T-cell (primary cell): ENCODE results near the gene EVC. TPM values are rescaled to one million over a fixed set of nuclear protein-coding genes. Genes with fewer than 3 reads are reported as not detected.

Source experiments
- ATAC-seq, 4 experiments: fragments of 200-7000 bp in 3 of 4; fragments of 150-1000 bp in 1 of 4; cut with Tn5 transposase; replicated peaks in 1 of 4; 1 replicate in 3 of 4; 2 replicates in 1 of 4; pipeline ENCODE4 v1.10.0; 2021; ENCODE audit warnings: moderate library complexity in 3 of 4, mild to moderate bottlenecking in 2 of 4, moderate number of reproducible peaks in 1 of 4
- CTCF ChIA-PET, 2 donors: fragments of 300-600 bp; sonication (Branson Sonifier 250); formaldehyde crosslinking; loops; one replicate each; lab custom pipeline; 2022; ENCODE audit warnings: antibody characterized with exemption in 2 of 2; lab: Charles Lee
- POLR2A ChIA-PET, 2 donors: fragments of 300-600 bp; sonication (Branson Sonifier 250); formaldehyde crosslinking; loops; one replicate each; lab custom pipeline; 2022; ENCODE audit warnings: antibody characterized with exemption in 2 of 2; lab: Charles Lee
- DNase-seq, 35 experiments: peaks; one replicate each; pipeline versions ENCODE4 v3.0.0 to v3.0.0-alpha.2; 2013 to 2023
- H3K27ac ChIP-seq: one replicate; pipeline ENCODE4 v1.5.1; 2013; ENCODE audit warnings: low read length
- H3K27me3 ChIP-seq, 2 experiments: replicated peaks in 1 of 2; 1 replicate in 1 of 2; 2 replicates in 1 of 2; pipeline versions ENCODE4 v1.6.1 to v1.7.0; 2013; ENCODE audit warnings: low read length in 1 of 2, mixed read lengths in 1 of 2; ENCODE audit not compliant: control insufficient read depth in 2 of 2, insufficient read depth in 2 of 2; ENCODE audit errors: extremely low read depth in 1 of 2
- H3K36me3 ChIP-seq, 2 donors: 1 replicate in 1 of 2; 2 replicates in 1 of 2; pipeline versions ENCODE4 v1.6.1 to v1.7.0; 2013; ENCODE audit warnings: low read length in 1 of 2; ENCODE audit not compliant: control insufficient read depth in 2 of 2, insufficient read depth in 1 of 2; ENCODE audit errors: extremely low read depth in 1 of 2
- H3K4me1 ChIP-seq, 2 experiments: 1 replicate in 1 of 2; 2 replicates in 1 of 2; pipeline versions ENCODE4 v1.6.1 to v1.7.0; 2013; ENCODE audit warnings: low read length in 2 of 2, mixed read lengths in 1 of 2; ENCODE audit not compliant: insufficient read depth in 2 of 2, control insufficient read depth in 1 of 2; ENCODE audit errors: extremely low read depth in 1 of 2
- H3K4me3 ChIP-seq, 2 donors: 1 replicate in 1 of 2; 2 replicates in 1 of 2; pipeline versions ENCODE4 v1.5.1 to v1.7.0; 2013; ENCODE audit warnings: mild to moderate bottlenecking in 2 of 2, low read length in 1 of 2, moderate library complexity in 1 of 2; ENCODE audit not compliant: control insufficient read depth in 1 of 2; ENCODE audit errors: extremely low read depth in 1 of 2
- H3K9me3 ChIP-seq: 2 replicates; pipeline ENCODE4 v1.7.0; 2013
- H3K27ac Mint-ChIP-seq, 2 donors: one replicate each; pipeline ENCODE4 v1.8.0; 2020 to 2021; ENCODE audit warnings: mild to moderate bottlenecking in 2 of 2, mixed read lengths in 2 of 2
- H3K27me3 Mint-ChIP-seq, 2 donors: one replicate each; pipeline ENCODE4 v1.8.0; 2021 to 2022; ENCODE audit warnings: mixed read lengths in 2 of 2
- H3K36me3 Mint-ChIP-seq: one replicate; pipeline ENCODE4 v1.8.0; 2021; ENCODE audit warnings: mixed read lengths
- H3K4me1 Mint-ChIP-seq, 3 donors: one replicate each; pipeline ENCODE4 v1.8.0; 2020 to 2022; ENCODE audit warnings: mixed read lengths in 3 of 3, mild to moderate bottlenecking in 1 of 3
- H3K4me3 Mint-ChIP-seq, 3 donors: one replicate each; pipeline ENCODE4 v1.8.0; 2020 to 2022; ENCODE audit warnings: mild to moderate bottlenecking in 3 of 3, mixed read lengths in 3 of 3, moderate library complexity in 3 of 3
- H3K9me3 Mint-ChIP-seq, 3 donors: one replicate each; pipeline ENCODE4 v1.8.0; 2020 to 2022; ENCODE audit warnings: mixed read lengths in 3 of 3
- WGBS: methylation state at CpG from one replicate; pipeline ENCODE4 v1.1.5; 2013; ENCODE audit warnings: missing lambda C conversion rate; ENCODE audit not compliant: insufficient coverage; 5-methylcytosine and 5-hydroxymethylcytosine counted together
- total RNA-seq, 35 experiments: library from RNA in 6 of 35; stranded (reverse) in 6 of 35; fragments of 120-200 nt in 1 of 35; gene quantifications; one replicate each; pipeline versions ENCODE4 v1.2.1 to v1.2.4 and lab custom pipeline; 2013 to 2026

Gene EVC
- total RNA-seq, 5 donors from 2014 or later (not counting 1 experiment from before 2014, with no cell fraction given), result 0.40 to 3.6 (median 1.6) TPM

DNA sequence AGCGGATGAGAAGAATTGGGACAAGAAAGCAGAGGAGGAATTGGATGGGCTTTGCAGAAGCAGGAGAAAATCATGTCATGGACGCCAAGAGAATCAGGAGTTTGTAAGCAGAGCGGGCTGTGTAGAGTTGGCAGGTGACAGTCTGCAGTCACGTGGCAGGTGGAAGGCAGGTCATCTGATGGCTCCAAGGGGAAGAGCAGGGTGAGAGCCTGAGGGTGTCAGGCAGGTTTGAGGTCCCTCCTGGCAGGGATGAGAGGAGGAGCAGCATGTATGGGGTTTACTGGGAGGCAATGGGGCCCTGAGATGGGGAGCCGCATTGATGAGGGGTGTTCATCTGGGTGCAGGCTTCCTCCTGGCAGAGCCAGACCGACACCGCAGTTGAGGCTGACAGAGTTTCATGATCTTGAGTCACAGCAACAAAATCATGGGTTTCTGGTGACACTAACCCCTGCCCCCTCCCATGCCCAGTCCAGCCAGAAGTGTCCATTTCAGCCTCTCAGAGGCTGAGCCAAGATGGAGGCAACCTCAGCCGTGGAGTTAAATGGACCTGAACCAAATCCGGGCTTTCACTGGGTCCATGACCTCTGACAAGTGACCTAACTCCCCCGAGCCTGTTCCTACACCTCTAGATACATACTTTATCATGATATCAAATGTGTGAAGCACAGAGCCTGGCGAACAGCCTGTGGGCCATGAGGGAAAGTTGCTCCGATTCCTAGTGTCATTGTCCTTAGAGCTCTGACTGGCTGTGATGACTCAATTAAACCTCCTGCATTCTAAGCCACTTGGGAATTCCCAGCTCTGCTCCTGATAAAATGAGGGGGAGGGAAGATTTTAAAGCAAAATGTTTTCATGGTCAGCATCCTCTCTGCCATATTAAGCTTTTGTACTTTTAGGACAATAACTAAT, 36.1 kb downstream of the EVC start:
- no peak overlapping the region for H3K4me3 Mint-ChIP-seq
- ChIA-PET POLR2A (no interaction called here), CTCF (no interaction called here)
- no peak overlapping the region for H3K4me3 ChIP-seq
- no peaks in the 10 kb centered on the region for H3K4me1 ChIP-seq
- H3K27ac Mint-ChIP-seq, result no peak overlapping the region
- H3K27me3 Mint-ChIP-seq, result no peaks in the 10 kb centered on the region
- no peak overlapping the region for H3K27ac ChIP-seq
- H3K4me1 Mint-ChIP-seq, result no peaks in the 10 kb centered on the region
- H3K36me3 Mint-ChIP-seq, result no peaks in the 10 kb centered on the region
- H3K9me3 ChIP-seq, result no peaks in the 10 kb centered on the region
- peaks cover 0 to 5% of the 10 kb centered on the region in 2 experiments for H3K27me3 ChIP-seq
- DNase-seq (no peak), ATAC-seq (no peak)
- no peaks in the 10 kb centered on the region for H3K9me3 Mint-ChIP-seq
- WGBS, result 83% methylated on average over 8 of the region's 12 CpGs
- H3K36me3 ChIP-seq, result no peaks in the 10 kb centered on the region

DNA sequence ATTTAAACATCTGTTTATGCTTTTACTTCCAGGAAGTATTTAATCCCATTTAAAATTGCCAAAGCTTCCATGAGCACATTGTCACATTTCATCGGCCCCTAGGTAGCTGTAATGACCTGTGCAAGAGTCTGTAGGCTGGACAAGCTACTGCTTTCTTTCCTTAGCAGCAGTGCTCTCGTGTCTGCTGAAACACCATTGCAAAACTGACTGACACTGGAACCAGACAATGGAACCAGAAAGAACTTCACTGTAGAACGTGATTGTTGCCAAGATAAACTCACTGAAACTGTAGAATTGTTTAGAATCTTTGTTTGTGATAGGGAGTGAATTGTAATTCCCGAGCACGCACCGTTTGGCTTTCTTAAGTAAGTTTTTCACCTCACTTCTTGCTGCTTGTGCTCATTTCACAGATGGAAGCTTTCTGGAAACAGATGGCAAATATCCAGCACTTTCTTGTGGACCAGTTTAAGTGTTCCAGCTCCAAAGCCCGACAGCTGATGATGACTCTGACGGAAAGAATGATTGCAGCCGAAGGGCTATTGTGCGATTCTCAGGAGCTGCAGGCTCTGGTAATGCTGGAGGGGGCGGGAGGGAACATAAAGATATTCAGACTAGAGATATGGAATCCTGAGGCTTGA, 36.9 kb downstream of the EVC start:
- DNase-seq (no peak), ATAC-seq (no peak)
- ChIA-PET CTCF (no interaction called here), POLR2A (interaction anchor here in 1 of 2 donors (0.5 kb wide), 1 partner anchor 33 kb away, joined by 10 read pairs; no protein-coding TSS in a partner anchor)
- no peak overlapping the region for H3K27ac Mint-ChIP-seq
- no peaks in the 10 kb centered on the region for H3K9me3 Mint-ChIP-seq
- no peaks in the 10 kb centered on the region for H3K4me1 ChIP-seq
- WGBS, result 70% methylated on average over 4 of the region's 11 CpGs
- H3K4me3 ChIP-seq, result no peak overlapping the region
- no peak overlapping the region for H3K27ac ChIP-seq
- no peaks in the 10 kb centered on the region for H3K36me3 Mint-ChIP-seq
- H3K36me3 ChIP-seq, result no peaks in the 10 kb centered on the region
- H3K27me3 ChIP-seq, result peaks cover 0 to 5% of the 10 kb centered on the region in 2 experiments
- no peaks in the 10 kb centered on the region for H3K4me1 Mint-ChIP-seq
- H3K9me3 ChIP-seq, result no peaks in the 10 kb centered on the region
- no peaks in the 10 kb centered on the region for H3K27me3 Mint-ChIP-seq
- no peak overlapping the region for H3K4me3 Mint-ChIP-seq

DNA sequence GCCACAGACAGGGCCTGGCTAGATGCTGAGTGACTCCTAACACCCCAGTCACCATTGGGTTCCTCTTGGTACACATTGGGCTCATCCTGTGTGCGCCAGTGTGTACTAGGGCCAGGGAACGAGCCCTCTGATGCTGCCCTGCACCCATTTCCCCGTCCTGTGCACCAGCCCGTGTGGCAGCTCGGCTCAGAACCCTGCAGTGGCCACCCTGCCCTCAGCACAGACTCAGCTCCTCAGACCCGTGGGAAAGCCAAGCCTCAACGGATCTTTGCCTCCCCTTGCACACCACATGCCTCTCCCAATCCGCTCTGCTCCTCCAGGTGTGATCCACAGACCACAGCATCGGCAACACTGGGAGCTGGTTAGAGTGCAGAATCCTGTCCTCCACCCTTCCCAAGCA, 38.6 kb downstream of the EVC start:
- H3K9me3 Mint-ChIP-seq, result no peaks in the 10 kb centered on the region
- DNase-seq (no peak), ATAC-seq (no peak)
- no peak overlapping the region for H3K4me3 ChIP-seq
- H3K27ac Mint-ChIP-seq, result no peak overlapping the region
- no peaks in the 10 kb centered on the region for H3K4me1 ChIP-seq
- CTCF ChIA-PET, result no interaction called here
- H3K27me3 Mint-ChIP-seq, result no peaks in the 10 kb centered on the region
- WGBS, result 78% methylated on average over 8 of the region's 9 CpGs
- H3K36me3 Mint-ChIP-seq, result no peaks in the 10 kb centered on the region
- peaks cover 0 to 5% of the 10 kb centered on the region in 2 experiments for H3K27me3 ChIP-seq
- H3K4me1 Mint-ChIP-seq, result no peaks in the 10 kb centered on the region
- no peaks in the 10 kb centered on the region for H3K36me3 ChIP-seq
- H3K4me3 Mint-ChIP-seq, result no peak overlapping the region
- H3K27ac ChIP-seq, result no peak overlapping the region
- H3K9me3 ChIP-seq, result no peaks in the 10 kb centered on the region
- POLR2A ChIA-PET, result no interaction called here

DNA sequence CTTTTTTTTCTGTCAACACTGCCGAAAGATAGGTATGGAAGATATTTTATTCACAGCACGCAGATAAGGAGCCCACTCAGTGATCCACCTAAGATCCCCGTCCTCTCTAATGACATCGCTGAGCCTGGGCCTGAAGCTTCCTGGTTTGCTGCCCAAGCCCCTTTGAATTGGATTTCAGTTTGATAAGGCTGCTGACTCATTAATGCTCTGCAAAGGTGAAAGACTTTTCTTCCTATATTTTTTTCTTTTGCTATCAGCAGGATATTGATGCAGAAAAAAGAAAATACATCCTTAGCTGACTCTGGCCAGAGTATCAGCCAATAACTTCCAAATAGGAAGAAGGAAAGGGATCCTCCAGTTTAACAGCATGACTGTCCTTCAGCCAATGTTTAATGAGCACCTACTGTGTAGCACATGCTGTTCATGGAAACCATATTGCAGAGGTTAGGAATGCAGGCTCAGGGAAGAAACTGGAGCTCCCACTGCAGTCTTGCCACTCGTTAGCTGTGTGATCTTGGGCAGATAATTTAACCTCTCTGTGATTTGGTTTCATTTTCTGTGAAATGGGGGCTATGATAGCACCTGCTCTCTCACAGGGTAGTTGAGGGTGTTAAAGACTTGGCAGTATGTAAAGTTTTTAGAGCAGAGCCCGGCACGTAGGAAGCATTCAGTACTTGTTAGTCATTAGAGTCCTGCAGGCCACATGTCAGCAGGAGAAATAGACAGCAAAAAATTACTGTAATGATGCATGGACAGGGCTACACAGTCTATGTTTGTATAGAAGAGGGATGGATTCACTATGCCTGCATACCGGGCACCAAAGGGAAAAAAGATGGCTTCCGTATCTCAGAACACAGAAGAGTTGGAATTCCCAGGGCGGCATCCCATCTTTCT, 39.3 kb downstream of the EVC start:
- DNase-seq (no peak), ATAC-seq (no peak)
- peaks cover 0 to 5% of the 10 kb centered on the region in 2 experiments for H3K27me3 ChIP-seq
- no peaks in the 10 kb centered on the region for H3K4me1 ChIP-seq
- no peaks in the 10 kb centered on the region for H3K36me3 ChIP-seq
- no peaks in the 10 kb centered on the region for H3K9me3 Mint-ChIP-seq
- H3K36me3 Mint-ChIP-seq, result no peaks in the 10 kb centered on the region
- H3K4me3 ChIP-seq, result no peak overlapping the region
- no peaks in the 10 kb centered on the region for H3K27me3 Mint-ChIP-seq
- H3K27ac ChIP-seq, result no peak overlapping the region
- POLR2A ChIA-PET, result no interaction called here
- CTCF ChIA-PET, result no interaction called here
- H3K27ac Mint-ChIP-seq, result no peak overlapping the region
- no peak overlapping the region for H3K4me3 Mint-ChIP-seq
- no peaks in the 10 kb centered on the region for H3K4me1 Mint-ChIP-seq
- 80% methylated on average over 5 of the region's 10 CpGs for WGBS
- H3K9me3 ChIP-seq, result no peaks in the 10 kb centered on the region

DNA sequence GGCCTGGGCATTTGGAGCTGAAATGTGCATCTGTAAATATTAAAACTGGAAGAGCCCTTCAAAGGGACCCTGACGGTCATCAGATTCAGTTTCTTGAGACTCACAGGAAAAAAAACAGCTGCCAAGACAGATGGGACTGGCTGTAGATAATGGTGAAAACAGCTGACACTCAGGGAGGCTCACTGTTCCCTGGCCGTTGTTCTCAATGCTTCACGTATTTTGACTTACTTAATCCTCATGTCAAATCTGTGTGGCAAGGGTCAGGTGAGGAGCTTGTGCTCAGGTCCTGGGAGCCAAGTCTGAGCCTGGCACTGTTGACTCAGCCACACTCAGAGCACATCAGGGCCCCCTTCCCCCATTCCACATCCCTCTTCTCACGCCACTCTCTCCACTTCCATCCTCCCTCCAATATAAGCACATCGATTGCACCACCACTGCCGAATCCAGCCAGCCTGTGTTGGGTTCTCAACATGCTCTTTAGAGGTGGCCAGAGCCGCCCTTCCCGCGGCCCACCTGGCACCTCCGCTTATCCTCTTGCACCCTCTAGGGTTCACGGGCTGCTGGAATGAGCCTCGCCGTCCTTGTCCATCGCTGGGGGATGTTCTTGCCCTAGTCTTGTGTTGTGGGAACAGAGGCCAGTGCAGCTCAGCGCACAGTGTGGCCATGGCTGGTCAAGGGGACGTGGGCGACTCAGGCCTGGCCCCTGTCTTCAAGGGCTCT, 40.1 kb downstream of the EVC start:
- Histone ChIP-seq H3K4me1 (no peaks in the 10 kb centered on the region), H3K36me3 (no peaks in the 10 kb centered on the region), H3K27me3 (peaks cover 0 to 5% of the 10 kb centered on the region in 2 experiments), H3K9me3 (no peaks in the 10 kb centered on the region), H3K4me3 (no peak overlapping the region), H3K27ac (no peak overlapping the region)
- CTCF ChIA-PET, result no interaction called here
- H3K4me3 Mint-ChIP-seq, result no peak overlapping the region
- no peak overlapping the region for H3K27ac Mint-ChIP-seq
- H3K9me3 Mint-ChIP-seq, result no peaks in the 10 kb centered on the region
- POLR2A ChIA-PET, result no interaction called here
- H3K27me3 Mint-ChIP-seq, result no peaks in the 10 kb centered on the region
- no peak for ATAC-seq
- WGBS, result 90% methylated on average over 14 of the region's 17 CpGs
- no peak for DNase-seq
- no peaks in the 10 kb centered on the region for H3K4me1 Mint-ChIP-seq
- H3K36me3 Mint-ChIP-seq, result no peaks in the 10 kb centered on the region
